K562 (cell line): ENCODE data around the gene RNF141. TPM values are rescaled to one million over a fixed set of nuclear protein-coding genes. Genes with fewer than 3 reads are reported as not detected.
A peak's percentile ranks its signal among the peaks of the same experiment; 100 is the strongest.

ENCODE experiments used
- CEBPB ChIP-seq: fragments of 450-650 bp; IDR thresholded peaks from 2 replicates; pipeline ENCODE4 v1.6.1; 2016; ENCODE audit warnings: missing genetic modification characterization, missing compliant biosample characterization
- EP300 ChIP-seq: IDR thresholded peaks from 2 replicates; pipeline ENCODE4 v1.6.1; 2012; ENCODE audit warnings: low read length, improper control_type of control experiment
- FOXK1 ChIP-seq: sonication (generic); formaldehyde crosslinking; IDR thresholded peaks from 2 replicates; pipeline ENCODE4 v1.8.0; 2022; ENCODE audit warnings: missing genetic modification reagents, mild to moderate bottlenecking, borderline replicate concordance
- ILK ChIP-seq: fragments of 450-650 bp; IDR thresholded peaks from 2 replicates; pipeline ENCODE4 v1.6.1; 2016; ENCODE audit warnings: missing genetic modification characterization, low read depth, mild to moderate bottlenecking, missing compliant biosample characterization, moderate library complexity, borderline replicate concordance
- MGA ChIP-seq: fragments of 450-650 bp; IDR thresholded peaks from 2 replicates; pipeline ENCODE4 v1.6.1; 2016; ENCODE audit warnings: mild to moderate bottlenecking, moderate library complexity
- MIER1 ChIP-seq: fragments of 450-650 bp; IDR thresholded peaks from 2 replicates; pipeline ENCODE4 v1.6.1; 2016; ENCODE audit warnings: antibody characterized with exemption, mild to moderate bottlenecking, low read depth
- PKNOX1 ChIP-seq: fragments of 450-650 bp; IDR thresholded peaks from 2 replicates; pipeline ENCODE4 v1.6.1; 2016
- SOX6 ChIP-seq: fragments of 450-650 bp; IDR thresholded peaks from 2 replicates; pipeline ENCODE4 v1.6.1; 2014; ENCODE audit warnings: mild to moderate bottlenecking
- polyA plus RNA-seq, 8 experiments: library from polyadenylated mRNA; depleted of rRNA in 4 of 8; stranded (reverse) in 5 of 8; unstranded in 3 of 8; fragments of >200 nt; fragmentation: Nextera tagmentation in 2 of 8; fragmentation: Illumina TruSeq in 1 of 8; extraction: Ambion mirVana in 2 of 8; extraction: Trizol in 1 of 8; gene quantifications; 2 replicates each; pipeline versions ENCODE4 v1.2.1 to v1.2.3, GENCODE V29; 2011 to 2014; ENCODE audit warnings: inconsistent platforms in 1 of 8, missing spikeins in 1 of 8
- total RNA-seq, 7 experiments: library from RNA; depleted of rRNA in 6 of 7; stranded (reverse); fragments of >200 nt in 6 of 7; fragmentation: Illumina TruSeq in 2 of 7; extraction: Trizol in 2 of 7; gene quantifications; 2 replicates each; pipeline versions ENCODE4 v1.2.1 to v1.2.3, GENCODE V29; 2011 to 2021; ENCODE audit warnings: low replicate concordance in 1 of 7
- TF ChIP-seq, protein P1 (sequence below), 2 experiments: fragments of 450-650 bp; IDR thresholded peaks; 2 replicates each; pipeline ENCODE4 v1.6.1; 2018; ENCODE audit warnings: mild to moderate bottlenecking in 2 of 2, low read depth in 1 of 2; ENCODE audit not compliant: partially characterized antibody in 2 of 2

Gene RNF141
- total and polyA plus RNA-seq, 9 of the 15 experiments (the other 6 are each of a cell fraction or from before 2014, with no cell fraction given), result 9.7 to 51.9 (median 18.9) TPM

- TF ChIP-seq MGA, result no peak
- TF ChIP-seq FOXK1 (CRISPR knock-in tag), result no peak
- TF ChIP-seq CEBPB (tag), result no peak
- peak; percentile 91 for TF ChIP-seq PKNOX1
- TF ChIP-seq, protein P1, sequence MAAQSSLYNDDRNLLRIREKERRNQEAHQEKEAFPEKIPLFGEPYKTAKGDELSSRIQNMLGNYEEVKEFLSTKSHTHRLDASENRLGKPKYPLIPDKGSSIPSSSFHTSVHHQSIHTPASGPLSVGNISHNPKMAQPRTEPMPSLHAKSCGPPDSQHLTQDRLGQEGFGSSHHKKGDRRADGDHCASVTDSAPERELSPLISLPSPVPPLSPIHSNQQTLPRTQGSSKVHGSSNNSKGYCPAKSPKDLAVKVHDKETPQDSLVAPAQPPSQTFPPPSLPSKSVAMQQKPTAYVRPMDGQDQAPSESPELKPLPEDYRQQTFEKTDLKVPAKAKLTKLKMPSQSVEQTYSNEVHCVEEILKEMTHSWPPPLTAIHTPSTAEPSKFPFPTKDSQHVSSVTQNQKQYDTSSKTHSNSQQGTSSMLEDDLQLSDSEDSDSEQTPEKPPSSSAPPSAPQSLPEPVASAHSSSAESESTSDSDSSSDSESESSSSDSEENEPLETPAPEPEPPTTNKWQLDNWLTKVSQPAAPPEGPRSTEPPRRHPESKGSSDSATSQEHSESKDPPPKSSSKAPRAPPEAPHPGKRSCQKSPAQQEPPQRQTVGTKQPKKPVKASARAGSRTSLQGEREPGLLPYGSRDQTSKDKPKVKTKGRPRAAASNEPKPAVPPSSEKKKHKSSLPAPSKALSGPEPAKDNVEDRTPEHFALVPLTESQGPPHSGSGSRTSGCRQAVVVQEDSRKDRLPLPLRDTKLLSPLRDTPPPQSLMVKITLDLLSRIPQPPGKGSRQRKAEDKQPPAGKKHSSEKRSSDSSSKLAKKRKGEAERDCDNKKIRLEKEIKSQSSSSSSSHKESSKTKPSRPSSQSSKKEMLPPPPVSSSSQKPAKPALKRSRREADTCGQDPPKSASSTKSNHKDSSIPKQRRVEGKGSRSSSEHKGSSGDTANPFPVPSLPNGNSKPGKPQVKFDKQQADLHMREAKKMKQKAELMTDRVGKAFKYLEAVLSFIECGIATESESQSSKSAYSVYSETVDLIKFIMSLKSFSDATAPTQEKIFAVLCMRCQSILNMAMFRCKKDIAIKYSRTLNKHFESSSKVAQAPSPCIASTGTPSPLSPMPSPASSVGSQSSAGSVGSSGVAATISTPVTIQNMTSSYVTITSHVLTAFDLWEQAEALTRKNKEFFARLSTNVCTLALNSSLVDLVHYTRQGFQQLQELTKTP (IDR thresholded peaks at IDR 0.05; ENCODE audit: low read depth in 1 of 2, partially characterized antibody in 2 of 2), result peak in 1 of 2 experiments; percentile 59
- TF ChIP-seq ILK (tag), result no peak
- TF ChIP-seq MIER1, result no peak
- TF ChIP-seq EP300, result peak; percentile 69
- peak; percentile 79 for TF ChIP-seq SOX6
Observed at GRCh38 chr11:10490398-10491241, 50.4 kb downstream of the RNF141 start (continued).
